Measurements from ENCODE around the gene MIEN1. TPM values are rescaled to one million over a fixed set of nuclear protein-coding genes. Genes with fewer than 3 reads are reported as not detected.

Gene MIEN1, protein sequence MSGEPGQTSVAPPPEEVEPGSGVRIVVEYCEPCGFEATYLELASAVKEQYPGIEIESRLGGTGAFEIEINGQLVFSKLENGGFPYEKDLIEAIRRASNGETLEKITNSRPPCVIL
- 46.4 TPM for total RNA-seq
- long read RNA-seq, transcript MIEN1-201 (4 exons, 1,006 nt): major isoform, 43 of 50 reads
- long read RNA-seq, partial matches to known transcripts: 0 of 50 reads
- long read RNA-seq, other reads (novel, unspliced or antisense): 2 of 50 reads

DNA sequence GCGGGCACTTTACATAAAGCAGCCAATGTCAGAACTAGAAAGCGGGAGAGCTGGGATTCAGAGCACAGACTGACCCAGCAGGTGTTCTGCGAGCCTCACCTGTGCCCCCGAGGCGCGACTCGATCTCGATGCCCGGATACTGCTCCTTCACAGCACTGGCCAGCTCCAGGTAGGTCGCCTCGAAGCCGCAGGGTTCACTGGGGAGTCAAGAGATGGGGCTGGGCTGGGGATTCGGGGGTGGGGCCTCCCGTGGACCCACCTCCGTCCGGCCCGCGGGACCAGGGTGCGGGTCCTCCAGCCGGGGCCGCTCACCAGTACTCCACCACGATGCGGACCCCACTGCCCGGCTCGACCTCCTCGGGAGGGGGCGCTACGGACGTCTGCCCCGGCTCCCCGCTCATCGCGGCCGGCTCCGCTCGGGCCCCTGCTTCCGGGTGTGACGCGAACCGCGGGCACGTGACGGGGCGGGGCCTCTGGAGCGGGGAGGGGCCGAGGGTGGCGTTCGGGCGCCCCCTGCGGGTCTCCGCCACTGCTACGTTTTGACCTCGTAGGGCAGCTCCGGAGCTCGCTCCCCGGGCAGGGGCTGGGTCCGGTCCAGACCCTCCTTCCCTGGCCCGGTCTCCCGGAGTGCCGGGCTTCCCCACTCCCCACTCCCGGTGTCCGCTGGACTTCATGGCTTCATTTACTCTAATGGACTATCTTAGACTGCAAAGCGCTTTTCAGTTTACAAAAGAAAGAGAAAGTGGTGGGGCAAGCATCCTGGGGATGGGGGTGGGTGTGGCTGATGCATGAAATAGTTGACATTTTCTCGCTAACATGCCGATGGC, at the start of gene MIEN1:
Gene MIEN1 (minus strand): TSS at position 438 of the 827 bp plus-strand sequence. CDS start 37 bp downstream, at position 401.
- Histone ChIP-seq H3K4me3 (peak within 1 kb of the TSS; percentile 73), H3K36me3 (peaks cover 41% of the 10 kb centered on the region), H3K27ac (peak within 1 kb of the TSS; percentile 91), H3K4me1 (peaks cover 12% of the 10 kb centered on the region), H3K9me3 (no peaks in the 10 kb centered on the region), H3K27me3 (ENCODE audit: low read depth) (no peaks in the 10 kb centered on the region)
- TF ChIP-seq, protein P1, sequence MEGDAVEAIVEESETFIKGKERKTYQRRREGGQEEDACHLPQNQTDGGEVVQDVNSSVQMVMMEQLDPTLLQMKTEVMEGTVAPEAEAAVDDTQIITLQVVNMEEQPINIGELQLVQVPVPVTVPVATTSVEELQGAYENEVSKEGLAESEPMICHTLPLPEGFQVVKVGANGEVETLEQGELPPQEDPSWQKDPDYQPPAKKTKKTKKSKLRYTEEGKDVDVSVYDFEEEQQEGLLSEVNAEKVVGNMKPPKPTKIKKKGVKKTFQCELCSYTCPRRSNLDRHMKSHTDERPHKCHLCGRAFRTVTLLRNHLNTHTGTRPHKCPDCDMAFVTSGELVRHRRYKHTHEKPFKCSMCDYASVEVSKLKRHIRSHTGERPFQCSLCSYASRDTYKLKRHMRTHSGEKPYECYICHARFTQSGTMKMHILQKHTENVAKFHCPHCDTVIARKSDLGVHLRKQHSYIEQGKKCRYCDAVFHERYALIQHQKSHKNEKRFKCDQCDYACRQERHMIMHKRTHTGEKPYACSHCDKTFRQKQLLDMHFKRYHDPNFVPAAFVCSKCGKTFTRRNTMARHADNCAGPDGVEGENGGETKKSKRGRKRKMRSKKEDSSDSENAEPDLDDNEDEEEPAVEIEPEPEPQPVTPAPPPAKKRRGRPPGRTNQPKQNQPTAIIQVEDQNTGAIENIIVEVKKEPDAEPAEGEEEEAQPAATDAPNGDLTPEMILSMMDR (IDR thresholded peaks at IDR 0.05): peak; percentile 87
- ATAC-seq (peak; percentile 98), DNase-seq (peak; percentile 94)
- intact Hi-C loops (cut with DNase I): no loop called here

DNA sequence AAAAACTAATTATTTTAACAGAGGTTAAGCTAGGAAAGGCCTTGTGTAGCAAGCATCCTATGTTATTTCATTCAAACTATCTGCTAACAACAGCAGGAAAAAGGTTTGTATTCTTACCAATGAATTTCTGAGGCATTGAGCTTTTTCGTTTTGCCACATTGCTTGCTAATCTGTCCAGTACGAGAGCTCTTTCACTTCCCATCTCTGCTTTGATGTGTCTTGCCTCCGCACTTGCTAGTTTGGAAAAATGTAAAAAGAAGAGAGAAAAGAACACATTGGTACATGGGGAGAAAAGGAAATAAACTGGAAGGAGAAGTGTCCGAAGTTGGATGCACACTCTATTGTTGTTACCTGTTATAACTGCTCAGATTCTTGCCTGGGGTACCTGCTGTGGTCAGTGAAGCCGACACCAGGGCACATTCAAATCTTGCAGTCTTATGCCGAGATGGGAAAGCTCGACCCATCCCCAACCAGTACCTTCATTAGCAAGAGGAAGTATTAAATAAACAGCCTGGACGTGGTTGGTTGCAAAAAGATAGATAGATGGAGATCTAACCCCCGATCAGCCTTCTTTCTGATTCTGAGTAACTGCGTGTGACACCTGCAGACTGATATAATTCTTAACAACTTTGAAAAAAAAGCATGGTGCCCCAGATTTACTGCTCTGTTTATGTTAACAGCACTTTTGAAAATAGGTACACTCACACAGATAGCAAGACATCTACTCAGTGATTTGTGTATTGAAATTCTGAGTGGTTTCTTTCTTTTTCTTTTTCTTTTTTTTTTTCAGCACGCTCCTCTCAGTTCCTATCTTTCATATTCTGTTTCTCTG, 47.4 kb upstream of the MIEN1 start:
- H3K9me3 ChIP-seq: no peaks in the 10 kb centered on the region
- H3K4me1 ChIP-seq: peaks cover 15% of the 10 kb centered on the region
- intact Hi-C loops (cut with DNase I): no loop called here
- H3K36me3 ChIP-seq: no peaks in the 10 kb centered on the region
- H3K27ac ChIP-seq: peak overlapping the region; percentile 4
- no peak for DNase-seq
- H3K4me3 ChIP-seq: peak overlapping the region; percentile 36
- ATAC-seq: no peak
- peaks cover 17% of the 10 kb centered on the region for H3K27me3 ChIP-seq (ENCODE audit: low read depth)
- TF ChIP-seq, protein P1 (IDR thresholded peaks at IDR 0.05): no peak

DNA sequence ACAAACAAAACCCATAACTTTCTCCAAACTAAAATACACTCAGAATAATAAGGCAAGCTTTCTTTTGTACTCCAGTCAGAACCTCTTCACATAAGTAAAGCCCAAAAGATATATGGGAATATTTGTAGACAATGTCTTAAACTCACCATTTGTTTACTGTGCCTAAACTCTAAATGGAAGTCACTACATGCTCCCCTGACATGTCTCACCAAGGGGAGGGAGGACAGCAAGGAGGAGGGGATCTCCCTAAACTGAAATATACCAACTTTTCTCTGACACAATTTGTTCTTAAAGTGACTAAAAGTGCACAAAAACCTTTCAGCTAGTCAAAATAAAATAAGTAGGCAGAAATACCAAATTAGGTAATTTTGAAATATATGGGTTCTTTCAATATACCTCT, 45.9 kb upstream of the MIEN1 start:
- DNase-seq: no peak

DNA sequence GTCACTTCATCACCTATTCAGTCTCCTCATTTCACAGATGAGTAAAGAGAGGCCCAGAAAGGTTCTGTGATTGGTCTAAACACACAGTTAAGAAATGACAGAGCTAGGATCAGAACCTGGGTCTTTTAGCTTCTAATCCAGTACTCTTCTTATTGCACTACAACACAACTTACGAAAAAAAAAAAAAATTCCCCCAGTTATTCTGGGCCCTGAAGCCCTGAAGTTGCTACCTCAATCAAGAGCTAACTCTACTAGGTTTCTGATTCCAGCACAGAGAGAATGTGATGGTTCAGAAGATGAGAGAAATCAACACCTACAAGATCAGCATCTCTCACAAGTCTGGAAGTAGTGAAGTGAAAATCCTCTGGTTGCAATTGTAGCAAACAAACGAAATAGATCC, 44.7 kb upstream of the MIEN1 start:
- Histone ChIP-seq H3K4me1 (no peaks in the 10 kb centered on the region), H3K27me3 (ENCODE audit: low read depth) (peaks cover 17% of the 10 kb centered on the region), H3K4me3 (peak overlapping the region; percentile 36), H3K9me3 (no peaks in the 10 kb centered on the region), H3K27ac (no peak overlapping the region), H3K36me3 (no peaks in the 10 kb centered on the region)
- intact Hi-C loops (cut with DNase I): no loop called here
- no peak for ATAC-seq
- no peak for DNase-seq
- TF ChIP-seq, protein P1 (IDR thresholded peaks at IDR 0.05): no peak

More for the DNA sequence above, 45.9 kb upstream of the MIEN1 start:
- TF ChIP-seq, protein P1 (IDR thresholded peaks at IDR 0.05): no peak
- intact Hi-C loops (cut with DNase I): no loop called here
- Histone ChIP-seq H3K27me3 (ENCODE audit: low read depth) (peaks cover 17% of the 10 kb centered on the region), H3K36me3 (no peaks in the 10 kb centered on the region), H3K27ac (no peak overlapping the region), H3K9me3 (no peaks in the 10 kb centered on the region), H3K4me3 (peak overlapping the region; percentile 36), H3K4me1 (peaks cover 6% of the 10 kb centered on the region)
- ATAC-seq: no peak

DNA sequence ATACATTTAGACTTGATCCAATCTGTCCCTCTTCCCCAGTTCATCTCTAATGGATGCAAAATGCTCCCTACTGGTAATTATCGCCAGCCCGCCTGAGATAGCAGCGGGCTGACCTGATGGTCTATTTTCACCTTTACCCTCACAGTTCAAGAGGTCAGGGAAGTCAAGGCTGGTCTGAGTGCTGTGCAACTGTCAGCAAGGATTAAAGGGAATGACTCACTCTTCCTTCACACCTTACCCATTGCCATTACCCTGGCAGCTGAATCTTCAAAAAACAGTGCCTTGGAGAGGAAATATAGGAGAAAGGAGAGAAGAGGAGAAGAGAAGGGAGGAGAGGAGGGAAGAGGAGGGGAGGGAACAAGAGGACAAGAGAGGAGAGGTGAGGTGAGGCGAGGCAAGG, 43.7 kb upstream of the MIEN1 start:
- H3K27ac ChIP-seq: peak overlapping the region; percentile 6

More for the DNA sequence above, 43.7 kb upstream of the MIEN1 start:
- Histone ChIP-seq H3K36me3 (no peaks in the 10 kb centered on the region), H3K4me3 (no peak overlapping the region), H3K27me3 (ENCODE audit: low read depth) (peaks cover 15% of the 10 kb centered on the region), H3K9me3 (no peaks in the 10 kb centered on the region), H3K4me1 (no peaks in the 10 kb centered on the region)
- TF ChIP-seq, protein P1 (IDR thresholded peaks at IDR 0.05): no peak
- no peak for ATAC-seq
- DNase-seq: no peak
- intact Hi-C loops (cut with DNase I): no loop called here

Measured in lower lobe of right lung (tissue), 2 donors.